Testis (tissue), 3 donors: ENCODE results near the gene AIMP1. TPM values are rescaled to one million over a fixed set of nuclear protein-coding genes. Genes with fewer than 3 reads are reported as not detected.
"Not testable (repeated sequence)": the region's sequence is repeated elsewhere in the genome, so short reads cannot be mapped to it uniquely, and the experiment has no call there.

ENCODE experiments used
- DNase-seq: peaks from one replicate; pipeline ENCODE4 v3.0.0-alpha.2; 2019
- H3K27ac ChIP-seq, 2 donors: fragments of 200-600 bp; sonication (generic); one replicate each; pipeline ENCODE4 v1.5.1; 2019
- H3K27me3 ChIP-seq: fragments of 200-600 bp; sonication (generic); one replicate; pipeline ENCODE4 v1.5.1; 2019
- H3K36me3 ChIP-seq: fragments of 200-600 bp; sonication (generic); one replicate; pipeline ENCODE4 v1.5.1; 2017; ENCODE audit warnings: low read depth; ENCODE audit errors: missing control alignments
- H3K4me1 ChIP-seq: fragments of 200-600 bp; sonication (generic); one replicate; pipeline ENCODE4 v1.5.1; 2019
- H3K4me3 ChIP-seq, 2 donors: fragments of 200-600 bp; sonication (generic); one replicate each; pipeline ENCODE4 v1.5.1; 2017 to 2019
- H3K9me3 ChIP-seq: fragments of 200-600 bp; sonication (generic); one replicate; pipeline ENCODE4 v1.5.1; 2017
- POLR2A ChIP-seq: fragments of 450-650 bp; IDR thresholded peaks from one replicate; pipeline ENCODE4 v1.6.1; 2017; ENCODE audit warnings: antibody characterized with exemption, mild to moderate bottlenecking, moderate library complexity
- WGBS, 2 donors: methylation state at CpG; one replicate each; pipeline ENCODE4 v1.1.5; 2018; 5-methylcytosine and 5-hydroxymethylcytosine counted together
- intact Hi-C: fragments of 100-400 bp; cut with DNase I; formaldehyde crosslinking; loops from one replicate; pipeline ENCODE4 v1.15.1; 2023; ENCODE audit warnings: low total_unique reads
- polyA plus RNA-seq: library from polyadenylated mRNA; stranded (reverse); fragments of 350-450 nt; fragmentation: Illumina TruSeq; extraction: RNeasy Lipid Tissue Mini Kit (QIAGEN cat#74804); gene quantifications from one replicate; pipeline ENCODE4 v1.2.3, GENCODE V29; 2014; ENCODE audit warnings: low read depth, low replicate concordance; ENCODE audit not compliant: insufficient read depth
- total RNA-seq, 2 donors: library from RNA; depleted of rRNA; stranded (reverse); fragments of >200 nt; gene quantifications; one replicate each; pipeline ENCODE4 v1.2.3, GENCODE V29; 2016
- TF ChIP-seq, protein P1 (sequence below), 3 experiments: fragments of 450-650 bp in 2 of 3; fragments of 200-600 bp in 1 of 3; sonication (generic) in 1 of 3; IDR thresholded peaks; one replicate each; pipeline ENCODE4 v1.5.1; 2016 to 2019; ENCODE audit warnings: antibody characterized with exemption in 3 of 3, mild to moderate bottlenecking in 2 of 3, moderate library complexity in 1 of 3

The AIMP1 gene
- total and polyA plus RNA-seq, 3 donors from 2014 or later = 17.7 to 26.3 (median 20.0) TPM

DNA sequence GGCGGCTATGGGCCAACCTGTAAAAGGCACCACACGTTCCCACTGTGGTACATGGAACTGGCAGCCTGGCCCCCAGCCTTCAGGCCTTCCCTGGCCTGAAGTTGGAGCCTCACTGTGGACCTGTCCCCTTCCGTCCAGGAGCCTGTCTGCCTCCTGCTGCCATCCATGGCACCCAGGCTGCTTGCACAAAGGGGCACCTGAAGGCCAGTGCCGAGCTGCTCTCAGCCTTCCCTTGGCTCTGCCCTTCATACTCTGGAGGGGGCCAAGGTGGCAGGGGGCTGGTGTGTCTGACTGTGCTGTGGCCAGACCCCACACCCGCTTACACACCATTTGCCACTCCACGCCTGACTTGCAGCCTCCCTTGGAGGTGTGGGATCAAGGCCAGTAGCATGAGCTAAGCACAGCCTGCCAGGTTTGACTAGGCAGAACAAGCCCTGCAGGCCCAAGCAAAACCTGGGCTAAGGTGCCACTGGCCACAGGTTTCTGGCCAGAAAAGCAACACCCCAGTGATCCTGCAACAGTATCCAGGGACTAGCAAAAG lies 69.6 kb downstream of the AIMP1 start:
- Histone ChIP-seq H3K27ac (no peak overlapping the region), H3K4me3 (no peak overlapping the region), H3K4me1 (no peaks in the 10 kb centered on the region), H3K36me3 (no peaks in the 10 kb centered on the region), H3K9me3 (no peaks in the 10 kb centered on the region), H3K27me3 (no peaks in the 10 kb centered on the region)
- no peak for DNase-seq
- TF ChIP-seq, protein P1, sequence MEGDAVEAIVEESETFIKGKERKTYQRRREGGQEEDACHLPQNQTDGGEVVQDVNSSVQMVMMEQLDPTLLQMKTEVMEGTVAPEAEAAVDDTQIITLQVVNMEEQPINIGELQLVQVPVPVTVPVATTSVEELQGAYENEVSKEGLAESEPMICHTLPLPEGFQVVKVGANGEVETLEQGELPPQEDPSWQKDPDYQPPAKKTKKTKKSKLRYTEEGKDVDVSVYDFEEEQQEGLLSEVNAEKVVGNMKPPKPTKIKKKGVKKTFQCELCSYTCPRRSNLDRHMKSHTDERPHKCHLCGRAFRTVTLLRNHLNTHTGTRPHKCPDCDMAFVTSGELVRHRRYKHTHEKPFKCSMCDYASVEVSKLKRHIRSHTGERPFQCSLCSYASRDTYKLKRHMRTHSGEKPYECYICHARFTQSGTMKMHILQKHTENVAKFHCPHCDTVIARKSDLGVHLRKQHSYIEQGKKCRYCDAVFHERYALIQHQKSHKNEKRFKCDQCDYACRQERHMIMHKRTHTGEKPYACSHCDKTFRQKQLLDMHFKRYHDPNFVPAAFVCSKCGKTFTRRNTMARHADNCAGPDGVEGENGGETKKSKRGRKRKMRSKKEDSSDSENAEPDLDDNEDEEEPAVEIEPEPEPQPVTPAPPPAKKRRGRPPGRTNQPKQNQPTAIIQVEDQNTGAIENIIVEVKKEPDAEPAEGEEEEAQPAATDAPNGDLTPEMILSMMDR (IDR thresholded peaks at IDR 0.05) = no peak
- TF ChIP-seq POLR2A = no peak
- 96% methylated on average over 6 of the region's 6 CpGs; no CpG with 5 or more reads in 1 of the 2 donors for WGBS, 2 donors
- intact Hi-C loops = no loop called here

DNA sequence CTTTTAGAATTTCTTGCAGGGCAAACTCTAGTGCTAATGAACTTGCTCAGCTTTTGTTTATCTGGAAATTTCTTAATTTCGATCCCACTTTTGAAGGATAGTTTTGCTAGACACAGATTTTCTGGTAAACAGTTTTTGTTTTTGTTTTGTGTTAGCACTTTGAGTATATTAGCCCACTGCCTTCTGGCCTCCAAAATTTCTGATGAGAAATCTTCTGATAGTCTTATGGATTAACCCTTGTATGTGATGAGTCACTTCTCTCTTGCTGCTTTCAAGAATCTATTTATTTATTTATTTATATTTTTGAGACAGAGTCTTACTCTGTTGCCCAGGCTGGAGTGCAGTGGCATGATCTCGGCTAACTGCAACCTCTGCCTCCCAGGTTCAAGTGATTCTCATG lies 79.2 kb downstream of the AIMP1 start:
- Histone ChIP-seq H3K36me3 (no peaks in the 10 kb centered on the region), H3K4me3 (no peak overlapping the region), H3K4me1 (no peaks in the 10 kb centered on the region), H3K27ac (no peak overlapping the region), H3K27me3 (no peaks in the 10 kb centered on the region), H3K9me3 (no peaks in the 10 kb centered on the region)
- intact Hi-C loops = no loop called here
- 83 to 89% methylated on average over 2 of the region's 2 CpGs for WGBS, 2 donors
- no peak for TF ChIP-seq POLR2A
- TF ChIP-seq, protein P1 (IDR thresholded peaks at IDR 0.05) = no peak
- no peak for DNase-seq

DNA sequence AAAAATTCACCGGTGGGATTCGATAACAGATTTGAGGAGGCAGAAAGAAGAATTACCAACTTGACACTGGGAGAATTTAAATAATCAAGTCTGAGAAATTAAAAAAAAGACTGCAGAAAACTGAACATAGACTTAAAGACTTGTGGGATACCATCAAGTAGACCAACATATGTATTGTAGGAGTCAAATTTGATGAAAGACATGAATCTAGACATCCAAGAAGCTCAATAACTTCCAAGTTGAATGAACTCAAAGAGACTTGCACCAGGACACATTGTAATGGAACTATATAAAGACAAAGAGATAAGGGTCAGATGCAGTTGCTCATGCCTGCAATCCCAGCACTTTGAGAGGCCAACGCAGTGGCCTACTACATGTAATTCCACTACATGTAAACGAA lies 82.5 kb downstream of the AIMP1 start:
- H3K27ac ChIP-seq, DNase-seq, H3K4me1 ChIP-seq, H3K27me3 ChIP-seq, intact Hi-C loops, H3K9me3 ChIP-seq, H3K4me3 ChIP-seq, H3K36me3 ChIP-seq: not testable (repeated sequence)
- WGBS, 2 donors = 72 to 88% methylated on average over 4 of the region's 4 CpGs

Other genes with a start within 250 kb of the AIMP1 start
- gene TBCK, start 341 bp upstream of the AIMP1 start, total RNA-seq = 10 to 100 TPM; 66.3 to 67.1 TPM
- 17.7 TPM for gene TBCK, start 341 bp upstream of the AIMP1 start, polyA plus RNA-seq
- not detected for gene GIMD1, start 52.2 kb downstream of the AIMP1 start, total RNA-seq
- not detected for gene GIMD1, start 52.2 kb downstream of the AIMP1 start, polyA plus RNA-seq